ENCODE data around the gene ARF1.

DNA sequence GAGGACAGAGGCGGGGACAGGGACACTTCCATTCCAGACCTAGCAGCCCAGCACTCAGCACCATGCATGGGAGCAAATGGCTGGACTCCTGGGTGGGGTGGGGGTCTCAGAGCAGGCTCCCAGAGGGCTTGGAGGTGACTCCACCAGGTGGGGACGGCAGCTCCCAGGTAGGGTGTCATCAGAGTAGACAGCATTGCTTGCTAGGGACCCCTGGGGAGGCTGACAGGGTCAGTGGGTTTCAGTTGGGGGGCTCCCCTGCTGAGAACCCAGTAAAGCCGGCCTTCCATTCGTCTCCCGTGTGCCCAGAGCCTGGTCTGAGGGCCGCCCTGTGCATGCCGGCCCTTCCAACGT, 62.5 kb downstream of the ARF1 start:
- no peak for TF ChIP-seq POLR2A (IDR thresholded peaks at IDR 0.05; ENCODE audit: extremely low read depth, insufficient read length)
- TF ChIP-seq, protein P1, sequence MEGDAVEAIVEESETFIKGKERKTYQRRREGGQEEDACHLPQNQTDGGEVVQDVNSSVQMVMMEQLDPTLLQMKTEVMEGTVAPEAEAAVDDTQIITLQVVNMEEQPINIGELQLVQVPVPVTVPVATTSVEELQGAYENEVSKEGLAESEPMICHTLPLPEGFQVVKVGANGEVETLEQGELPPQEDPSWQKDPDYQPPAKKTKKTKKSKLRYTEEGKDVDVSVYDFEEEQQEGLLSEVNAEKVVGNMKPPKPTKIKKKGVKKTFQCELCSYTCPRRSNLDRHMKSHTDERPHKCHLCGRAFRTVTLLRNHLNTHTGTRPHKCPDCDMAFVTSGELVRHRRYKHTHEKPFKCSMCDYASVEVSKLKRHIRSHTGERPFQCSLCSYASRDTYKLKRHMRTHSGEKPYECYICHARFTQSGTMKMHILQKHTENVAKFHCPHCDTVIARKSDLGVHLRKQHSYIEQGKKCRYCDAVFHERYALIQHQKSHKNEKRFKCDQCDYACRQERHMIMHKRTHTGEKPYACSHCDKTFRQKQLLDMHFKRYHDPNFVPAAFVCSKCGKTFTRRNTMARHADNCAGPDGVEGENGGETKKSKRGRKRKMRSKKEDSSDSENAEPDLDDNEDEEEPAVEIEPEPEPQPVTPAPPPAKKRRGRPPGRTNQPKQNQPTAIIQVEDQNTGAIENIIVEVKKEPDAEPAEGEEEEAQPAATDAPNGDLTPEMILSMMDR (IDR thresholded peaks at IDR 0.05; ENCODE audit: low read depth, low read length) = no peak
- no peak for TF ChIP-seq MYC (IDR thresholded peaks at IDR 0.05; ENCODE audit: low read depth, low read length)
- TF ChIP-seq, protein P2, sequence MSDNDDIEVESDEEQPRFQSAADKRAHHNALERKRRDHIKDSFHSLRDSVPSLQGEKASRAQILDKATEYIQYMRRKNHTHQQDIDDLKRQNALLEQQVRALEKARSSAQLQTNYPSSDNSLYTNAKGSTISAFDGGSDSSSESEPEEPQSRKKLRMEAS (IDR thresholded peaks at IDR 0.05; ENCODE audit: low read depth, low read length) = no peak

Measured in NB4 (cell line).